Mucosa of descending colon (tissue), 3 donors: ENCODE results near the gene PLK2. TPM values are rescaled to one million over a fixed set of nuclear protein-coding genes. Genes with fewer than 3 reads are reported as not detected.
A peak's percentile ranks its signal among the peaks of the same experiment; 100 is the strongest.

Experiments used
- ATAC-seq: fragments of 200-7000 bp; cut with Tn5 transposase; one replicate; pipeline ENCODE4 v1.9.1; 2020; ENCODE audit warnings: mild to moderate bottlenecking, moderate library complexity
- DNase-seq, 3 donors: peaks; one replicate each; pipeline ENCODE4 v3.0.0-alpha.2; 2020
- H3K36me3 ChIP-seq: fragments of 200-600 bp; one replicate; pipeline ENCODE4 v1.8.0; 2021; ENCODE audit warnings: low read depth, mild to moderate bottlenecking
- H3K4me1 ChIP-seq: fragments of 200-600 bp; one replicate; pipeline ENCODE4 v1.8.0; 2021; ENCODE audit warnings: low read depth, mild to moderate bottlenecking
- H3K4me3 ChIP-seq: fragments of 200-600 bp; one replicate; pipeline ENCODE4 v1.8.0; 2021; ENCODE audit warnings: mild to moderate bottlenecking
- H3K9me3 ChIP-seq: fragments of 200-600 bp; one replicate; pipeline ENCODE4 v1.8.0; 2021; ENCODE audit warnings: mild to moderate bottlenecking
- CTCF ChIP-seq: fragments of 200-600 bp; IDR thresholded peaks from one replicate; pipeline ENCODE4 v1.8.0; 2022; ENCODE audit warnings: antibody characterized with exemption, mild to moderate bottlenecking
- intact Hi-C, 2 donors: fragments of 100-400 bp; cut with DNase I in 1 of 2; cut with micrococcal nuclease in 1 of 2; formaldehyde crosslinking; loops; one replicate each; pipeline versions ENCODE4 v1.11.0 to v1.11.1; 2022; cut with DNase I, micrococcal nuclease
- long read RNA-seq, 2 donors: library from polyadenylated mRNA; unstranded; transcript quantifications; one replicate each; pipeline ENCODE4 v2.0.0, GENCODE V29; 2019 to 2021
- total RNA-seq, 3 donors: library from RNA; stranded (reverse); fragmentation: NEBNext Ultra II Directional in 2 of 3; extraction: Animal tissue kit (Norgen Biotek cat#: 25700) in 2 of 3; gene quantifications; one replicate each; pipeline versions ENCODE4 v1.2.1 to v1.2.4, GENCODE V29; 2021 to 2023
- donor health status: DM: no; HTN: no; CAD: no; lungs with moderate emphysema.
- donor health status: DM: no; HTN: no; CAD: no.
- donor health status: DM: no; HTN: yes; CAD: no.

The PLK2 gene
- 10 to 100 TPM; 13.0 to 24.7 (median 14.5) TPM for total RNA-seq
- long read RNA-seq, donor 1, transcript PLK2-201 (14 exons, 2,960 nt), result major isoform, 22 of 27 reads
- long read RNA-seq, donor 1, partial matches to known transcripts, result 1 of 27 reads
- long read RNA-seq, donor 1, other reads (novel, unspliced or antisense), result 4 of 27 reads
- long read RNA-seq, donor 2, transcript PLK2-201 (14 exons, 2,960 nt), result major isoform, 9 of 13 reads
- long read RNA-seq, donor 2, partial matches to known transcripts, result 2 of 13 reads
- long read RNA-seq, donor 2, other reads (novel, unspliced or antisense), result 2 of 13 reads

GRCh38 chr5:58460002-58460731 is at the start of gene PLK2:
PLK2 (minus strand) TSS chr5:58460086; CDS start chr5:58459959, 127 bp downstream.
- peak; percentile 45 for TF ChIP-seq CTCF
- H3K4me3 ChIP-seq, result peak within 1 kb of the TSS; percentile 74
- ATAC-seq (peak; percentile 89), DNase-seq (peak; percentile 95 to 97 (median 96))
- no peaks in the 10 kb centered on the region for H3K9me3 ChIP-seq
- intact Hi-C loops, result loop anchor here (2.0 to 10.0 kb wide), 3 partner anchors 575 to 1161 kb away; no protein-coding TSS in a partner anchor
- H3K36me3 ChIP-seq, result no peaks in the 10 kb centered on the region
- peaks cover 9% of the 10 kb centered on the region for H3K4me1 ChIP-seq

- H3K4me3 ChIP-seq, result no peak overlapping the region
- no peaks in the 10 kb centered on the region for H3K36me3 ChIP-seq
- no peaks in the 10 kb centered on the region for H3K9me3 ChIP-seq
- no peak for TF ChIP-seq CTCF
- no peaks in the 10 kb centered on the region for H3K4me1 ChIP-seq
- intact Hi-C loops, result no loop called here
- DNase-seq (no peak), ATAC-seq (no peak)
Observed at GRCh38 chr5:58507715-58508114, 47.8 kb upstream of the PLK2 start.

- intact Hi-C loops, result no loop called here
- no peak for TF ChIP-seq CTCF
- H3K36me3 ChIP-seq, result no peaks in the 10 kb centered on the region
- no peak overlapping the region for H3K4me3 ChIP-seq
- no peaks in the 10 kb centered on the region for H3K9me3 ChIP-seq
- no peak for ATAC-seq
- no peaks in the 10 kb centered on the region for H3K4me1 ChIP-seq
- DNase-seq, result no peak
Observed at GRCh38 chr5:58505971-58506640, 46.2 kb upstream of the PLK2 start.

- intact Hi-C loops, result no loop called here
- Histone ChIP-seq H3K36me3 (no peaks in the 10 kb centered on the region), H3K4me3 (no peak overlapping the region), H3K4me1 (no peaks in the 10 kb centered on the region), H3K9me3 (no peaks in the 10 kb centered on the region)
- no peak for DNase-seq
- TF ChIP-seq CTCF, result no peak
- no peak for ATAC-seq
Observed at GRCh38 chr5:58505502-58505901, 45.6 kb upstream of the PLK2 start.

GRCh38 chr5:58504766-58505165 is 44.9 kb upstream of the PLK2 start:
- Histone ChIP-seq H3K36me3 (no peaks in the 10 kb centered on the region), H3K4me3 (no peak overlapping the region), H3K9me3 (no peaks in the 10 kb centered on the region), H3K4me1 (no peaks in the 10 kb centered on the region)
- no peak for ATAC-seq
- no peak for TF ChIP-seq CTCF
- no peak for DNase-seq
- intact Hi-C loops, result no loop called here
